GM20000 (cell line): ENCODE data around the gene RABGAP1L.

Experiments
- DNase-seq: peaks from one replicate; pipeline ENCODE4 v3.0.0; 2012; ENCODE audit warnings: low spot score
- CTCF ChIP-seq: IDR thresholded peaks from 2 replicates; pipeline ENCODE4 v1.5.1; 2012; ENCODE audit warnings: mild to moderate bottlenecking, control low read depth; ENCODE audit errors: extremely low read depth, missing control alignments

Gene RABGAP1L

GRCh38 chr1:174742805-174743653 lies 583.7 kb downstream of the RABGAP1L start:
- no peak for TF ChIP-seq CTCF
- DNase-seq: no peak

- DNase-seq: peak; percentile 27
These were observed 584.6 kb downstream of the RABGAP1L start for GRCh38 chr1:174743654-174744561.

GRCh38 chr1:174744886-174745285 lies 585.6 kb downstream of the RABGAP1L start:
- no peak for DNase-seq
- TF ChIP-seq CTCF: no peak

More at GRCh38 chr1:174743654-174744561, 584.6 kb downstream of the RABGAP1L start:
- peak; percentile 8 for TF ChIP-seq CTCF

GRCh38 chr1:174746024-174746808 lies 586.9 kb downstream of the RABGAP1L start:
- TF ChIP-seq CTCF: no peak
- no peak for DNase-seq

GRCh38 chr1:174747613-174748012 lies 588.3 kb downstream of the RABGAP1L start:
- no peak for TF ChIP-seq CTCF
- no peak for DNase-seq

- no peak for TF ChIP-seq CTCF
- DNase-seq: no peak
These were observed 589.3 kb downstream of the RABGAP1L start for GRCh38 chr1:174748586-174748985.
